ENCODE measurements around the gene KCNJ10.

GRCh38 chr1:160068225-160068624, 1.7 kb downstream of the KCNJ10 start:
- TF ChIP-seq, protein P1, sequence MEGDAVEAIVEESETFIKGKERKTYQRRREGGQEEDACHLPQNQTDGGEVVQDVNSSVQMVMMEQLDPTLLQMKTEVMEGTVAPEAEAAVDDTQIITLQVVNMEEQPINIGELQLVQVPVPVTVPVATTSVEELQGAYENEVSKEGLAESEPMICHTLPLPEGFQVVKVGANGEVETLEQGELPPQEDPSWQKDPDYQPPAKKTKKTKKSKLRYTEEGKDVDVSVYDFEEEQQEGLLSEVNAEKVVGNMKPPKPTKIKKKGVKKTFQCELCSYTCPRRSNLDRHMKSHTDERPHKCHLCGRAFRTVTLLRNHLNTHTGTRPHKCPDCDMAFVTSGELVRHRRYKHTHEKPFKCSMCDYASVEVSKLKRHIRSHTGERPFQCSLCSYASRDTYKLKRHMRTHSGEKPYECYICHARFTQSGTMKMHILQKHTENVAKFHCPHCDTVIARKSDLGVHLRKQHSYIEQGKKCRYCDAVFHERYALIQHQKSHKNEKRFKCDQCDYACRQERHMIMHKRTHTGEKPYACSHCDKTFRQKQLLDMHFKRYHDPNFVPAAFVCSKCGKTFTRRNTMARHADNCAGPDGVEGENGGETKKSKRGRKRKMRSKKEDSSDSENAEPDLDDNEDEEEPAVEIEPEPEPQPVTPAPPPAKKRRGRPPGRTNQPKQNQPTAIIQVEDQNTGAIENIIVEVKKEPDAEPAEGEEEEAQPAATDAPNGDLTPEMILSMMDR (IDR thresholded peaks at IDR 0.05) = no peak
- TF ChIP-seq EP300 (IDR thresholded peaks at IDR 0.05) = no peak
- no peak for TF ChIP-seq POLR2A (IDR thresholded peaks at IDR 0.05)
